GM21529 (cell line): ENCODE data around the gene ESRRG.

Experiments used
- ATAC-seq: cut with Tn5 transposase; IDR thresholded peaks from one replicate; pipeline ENCODE4 v1.9.1; 2021; ENCODE audit not compliant: unreplicated experiment

Gene ESRRG

GRCh38 chr1:216632980-216633379 is 90.2 kb downstream of the ESRRG start:
- no peak for ATAC-seq

- no peak for ATAC-seq
These were observed 92.7 kb downstream of the ESRRG start for GRCh38 chr1:216630532-216630931.

GRCh38 chr1:216627252-216627651 is 96.0 kb downstream of the ESRRG start:
- ATAC-seq: no peak

GRCh38 chr1:216626394-216627067 is 96.7 kb downstream of the ESRRG start:
- no peak for ATAC-seq

- no peak for ATAC-seq
These were observed 101.7 kb downstream of the ESRRG start for GRCh38 chr1:216621536-216621935.

- ATAC-seq: no peak
These were observed 106.0 kb downstream of the ESRRG start for GRCh38 chr1:216617081-216617875.

GRCh38 chr1:216616425-216616824 is 106.8 kb downstream of the ESRRG start:
- ATAC-seq: no peak

- no peak for ATAC-seq
These were observed 109.0 kb downstream of the ESRRG start for GRCh38 chr1:216614011-216614934.

- ATAC-seq: no peak
These were observed 110.9 kb downstream of the ESRRG start for GRCh38 chr1:216612291-216612690.

GRCh38 chr1:216607067-216607697 is 116.0 kb downstream of the ESRRG start:
- no peak for ATAC-seq

- no peak for ATAC-seq
These were observed 117.1 kb downstream of the ESRRG start for GRCh38 chr1:216606047-216606637.

- ATAC-seq: no peak
These were observed 118.5 kb downstream of the ESRRG start for GRCh38 chr1:216604771-216605170.

GRCh38 chr1:216600730-216601609 is 122.3 kb downstream of the ESRRG start:
- ATAC-seq: peak; percentile 80

- ATAC-seq: no peak
These were observed 123.4 kb downstream of the ESRRG start for GRCh38 chr1:216599851-216600250.

- ATAC-seq: no peak
These were observed 124.8 kb downstream of the ESRRG start for GRCh38 chr1:216598448-216598847.

- no peak for ATAC-seq
These were observed 126.9 kb downstream of the ESRRG start for GRCh38 chr1:216596281-216596862.

GRCh38 chr1:216587715-216588114 is 135.5 kb downstream of the ESRRG start:
- no peak for ATAC-seq

GRCh38 chr1:216582151-216582550 is 141.1 kb downstream of the ESRRG start:
- no peak for ATAC-seq

- ATAC-seq: no peak
These were observed 142.6 kb downstream of the ESRRG start for GRCh38 chr1:216580538-216581057.
